ENCODE results near the gene ITGB2.
A peak's percentile ranks its signal among the peaks of the same experiment; 100 is the strongest.

Gene ITGB2

DNA sequence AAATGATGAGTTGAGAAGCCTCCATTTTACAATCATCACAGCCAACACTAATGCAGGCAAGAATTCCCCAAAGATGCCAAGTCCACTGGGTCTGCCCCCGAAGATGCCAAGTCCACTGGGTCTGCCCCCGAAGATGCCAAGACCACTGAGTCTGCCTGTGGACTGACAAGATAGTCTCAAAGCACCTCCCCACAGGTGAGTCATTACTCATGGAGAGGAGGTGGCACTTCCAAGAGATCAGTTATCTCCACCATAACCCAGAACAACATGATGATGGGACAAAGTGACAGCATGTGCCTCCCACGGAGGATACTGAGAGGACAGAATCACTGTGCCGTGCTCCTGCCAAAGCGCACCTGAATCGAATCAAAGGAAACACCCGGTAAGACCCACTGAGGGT lies 52.0 kb downstream of the ITGB2 start:
- Mint-ChIP-seq H3K36me3 (ENCODE audit: low read depth) (peaks cover 24% of the 10 kb centered on the region), H3K9me3 (no peaks in the 10 kb centered on the region), H3K27me3 (ENCODE audit: low read depth) (no peaks in the 10 kb centered on the region), H3K4me3 (peak overlapping the region; percentile 13 to 64 (median 16)), H3K4me1 (peaks cover 64% of the 10 kb centered on the region), H3K27ac (no peak overlapping the region)
- no peak for TF ChIP-seq CTCF (IDR thresholded peaks at IDR 0.05; ENCODE audit: unreplicated experiment in 3 of 3)

DNA sequence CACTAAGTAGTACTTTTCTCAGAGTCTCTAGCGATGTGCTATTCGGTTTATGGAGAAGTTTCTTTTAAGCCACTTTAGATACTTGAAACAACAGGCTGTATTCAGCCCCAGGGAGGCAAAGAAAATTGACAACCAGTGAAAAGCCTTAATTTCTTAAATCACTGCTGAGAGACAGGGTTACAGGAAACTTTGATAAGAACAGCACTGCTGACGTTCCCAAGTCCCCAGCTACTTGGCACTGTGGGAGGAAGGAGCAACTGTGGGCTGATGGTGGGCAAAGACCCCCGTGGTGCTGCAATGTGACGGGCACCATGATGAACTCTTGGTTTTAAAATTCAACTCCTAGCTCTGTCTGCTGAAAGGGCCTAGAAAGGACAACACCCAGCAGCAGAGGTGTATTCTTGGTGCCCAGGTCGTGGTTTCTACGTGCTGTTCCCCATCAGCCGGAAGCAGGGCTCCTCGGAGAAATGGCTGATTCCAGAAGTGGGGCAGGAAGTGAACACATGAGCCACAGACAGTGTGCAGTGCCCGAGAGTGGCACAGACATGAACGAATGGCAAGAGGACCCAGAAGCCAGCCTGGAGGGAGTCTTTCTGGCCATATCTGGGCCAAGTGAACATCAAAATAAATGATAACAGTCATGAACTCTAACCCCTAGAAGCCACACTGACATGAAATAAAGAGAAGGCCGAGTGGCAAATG lies 52.5 kb downstream of the ITGB2 start:
- Mint-ChIP-seq H3K9me3 (no peaks in the 10 kb centered on the region), H3K4me1 (peaks cover 68% of the 10 kb centered on the region), H3K36me3 (ENCODE audit: low read depth) (peaks cover 29% of the 10 kb centered on the region), H3K4me3 (peak overlapping the region in 1 of 3 experiments; percentile 64), H3K27ac (peak overlapping the region in 2 of 3 experiments; percentile 37 to 45), H3K27me3 (ENCODE audit: low read depth) (no peaks in the 10 kb centered on the region)
- TF ChIP-seq CTCF (IDR thresholded peaks at IDR 0.05; ENCODE audit: unreplicated experiment in 3 of 3) = no peak

- H3K27me3 Mint-ChIP-seq (ENCODE audit: low read depth) = no peaks in the 10 kb centered on the region
- H3K4me1 Mint-ChIP-seq = peaks cover 65% of the 10 kb centered on the region
- peak overlapping the region; percentile 37 to 59 (median 45) for H3K27ac Mint-ChIP-seq
- no peaks in the 10 kb centered on the region for H3K9me3 Mint-ChIP-seq
- H3K36me3 Mint-ChIP-seq (ENCODE audit: low read depth) = peaks cover 29% of the 10 kb centered on the region
- no peak for TF ChIP-seq CTCF (IDR thresholded peaks at IDR 0.05; ENCODE audit: unreplicated experiment in 3 of 3)
- peak overlapping the region in 2 of 3 experiments; percentile 15 to 16 for H3K4me3 Mint-ChIP-seq
Observed at GRCh38 chr21:44867464-44867863, 53.2 kb downstream of the ITGB2 start.

DNA sequence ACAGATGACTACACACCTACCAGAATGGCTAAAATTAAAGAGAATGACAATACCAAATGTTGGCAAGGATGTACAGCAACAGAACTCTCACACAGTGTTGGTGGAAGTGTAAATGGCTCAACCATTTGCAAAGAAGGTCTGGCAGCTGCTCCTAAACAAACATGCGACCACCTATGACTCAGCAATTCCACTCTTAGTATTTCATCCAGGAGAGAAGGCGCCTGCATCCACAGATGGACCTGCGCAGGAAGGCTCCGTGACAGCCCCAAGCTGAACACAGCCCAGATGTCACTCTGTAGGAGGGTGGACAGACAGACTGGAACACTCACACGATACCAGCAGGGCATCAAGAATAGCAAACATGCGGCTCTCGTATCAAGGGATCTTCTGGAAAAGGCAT lies 53.9 kb downstream of the ITGB2 start:
- H3K27me3 Mint-ChIP-seq (ENCODE audit: low read depth) = no peaks in the 10 kb centered on the region
- peaks cover 32% of the 10 kb centered on the region for H3K36me3 Mint-ChIP-seq (ENCODE audit: low read depth)
- peaks cover 62% of the 10 kb centered on the region for H3K4me1 Mint-ChIP-seq
- H3K9me3 Mint-ChIP-seq = no peaks in the 10 kb centered on the region
- H3K27ac Mint-ChIP-seq = peak overlapping the region; percentile 45 to 59 (median 53)
- H3K4me3 Mint-ChIP-seq = peak overlapping the region in 1 of 3 experiments; percentile 22
- no peak for TF ChIP-seq CTCF (IDR thresholded peaks at IDR 0.05; ENCODE audit: unreplicated experiment in 3 of 3)

DNA sequence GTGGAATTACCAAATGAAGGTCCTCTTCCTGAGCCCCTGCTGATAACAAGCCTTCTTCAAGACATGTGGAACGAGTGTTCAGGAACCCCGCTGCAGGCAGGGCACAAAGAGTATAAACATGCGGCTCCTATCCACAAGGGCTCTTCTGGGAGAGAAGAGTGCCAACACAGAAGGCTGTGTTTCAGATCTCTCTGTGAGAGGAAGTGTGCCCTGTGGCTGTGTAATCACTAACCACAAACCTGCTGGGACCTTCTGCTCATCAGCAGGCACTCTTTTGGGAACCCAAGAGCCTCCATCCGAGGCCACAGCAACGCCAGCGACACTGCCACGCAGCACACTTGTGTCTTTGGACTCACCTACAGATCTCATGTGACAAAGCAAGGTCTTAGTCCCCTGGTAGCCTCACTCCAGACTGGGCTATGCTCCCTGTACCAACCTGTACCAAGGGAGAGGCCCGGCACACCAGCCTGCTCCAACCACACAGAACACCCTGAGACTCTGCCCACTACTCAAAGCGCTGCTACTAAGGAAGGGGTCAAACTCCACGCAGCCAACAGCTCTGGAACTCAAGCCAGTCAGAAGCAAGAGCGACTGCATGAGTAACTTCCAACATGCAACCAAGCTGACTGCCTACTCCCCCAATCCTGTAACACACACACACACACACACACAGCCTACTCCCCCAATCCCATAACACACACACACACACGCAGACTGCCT lies 55.0 kb downstream of the ITGB2 start:
- no peak for TF ChIP-seq CTCF (IDR thresholded peaks at IDR 0.05; ENCODE audit: unreplicated experiment in 3 of 3)
- H3K36me3 Mint-ChIP-seq (ENCODE audit: low read depth) = peaks cover 42% of the 10 kb centered on the region
- peaks cover 56% of the 10 kb centered on the region for H3K4me1 Mint-ChIP-seq
- peak overlapping the region; percentile 45 to 59 (median 55) for H3K27ac Mint-ChIP-seq
- H3K9me3 Mint-ChIP-seq = no peaks in the 10 kb centered on the region
- H3K27me3 Mint-ChIP-seq (ENCODE audit: low read depth) = no peaks in the 10 kb centered on the region
- peak overlapping the region in 1 of 3 experiments; percentile 6 for H3K4me3 Mint-ChIP-seq
